HK-2 (cell line): ENCODE results near the gene CACNB2.

Experiments used
- DNase-seq: peaks from one replicate; pipeline ENCODE4 v3.0.0-alpha.2; 2018; ENCODE audit not compliant: unreplicated experiment

Gene CACNB2

DNA sequence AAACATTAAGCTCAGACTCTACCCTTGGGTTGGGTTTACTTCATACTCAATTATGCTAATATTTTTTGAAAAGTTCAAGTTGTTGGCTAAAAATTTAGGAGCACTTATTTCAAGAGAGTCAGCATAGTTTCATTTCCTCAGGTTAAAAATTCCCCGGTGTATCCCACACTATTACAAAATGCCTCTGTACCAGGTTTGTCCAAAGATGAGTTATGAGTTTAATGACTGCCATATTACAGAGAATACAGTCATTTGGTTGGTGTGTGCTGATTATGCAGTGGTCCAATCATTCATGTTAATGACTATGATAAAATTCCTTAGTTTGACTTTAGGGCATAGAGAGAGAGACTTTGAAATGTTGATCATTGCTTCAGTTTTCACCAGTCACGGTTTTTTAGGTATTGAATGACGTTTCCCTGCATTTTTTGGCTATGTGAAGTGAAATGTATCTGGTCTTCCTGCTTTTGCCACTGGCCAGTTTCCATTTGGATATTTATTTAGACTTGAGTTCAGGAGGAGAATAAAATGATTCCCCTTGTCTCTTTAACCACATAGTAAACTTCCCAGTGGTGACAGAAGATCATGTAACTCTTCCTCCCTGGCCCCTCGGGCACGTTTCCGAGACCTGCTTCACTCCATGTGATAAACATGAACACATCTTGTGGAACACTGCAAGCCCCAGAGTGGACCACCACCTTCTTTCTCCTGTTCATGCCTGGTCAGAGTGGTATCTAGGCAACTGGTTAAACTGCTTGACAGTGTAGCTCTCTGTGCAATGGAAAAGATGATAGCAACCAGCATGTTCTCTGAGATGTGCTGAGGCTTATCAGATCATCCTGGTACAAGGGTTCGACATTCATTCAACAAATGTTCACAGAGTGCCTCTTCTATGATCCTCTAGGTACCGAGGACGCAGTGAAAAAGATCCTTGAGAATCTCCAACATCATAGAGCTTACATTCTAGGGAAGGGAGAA lies 153.6 kb downstream of the CACNB2 start:
- no peak for DNase-seq

DNA sequence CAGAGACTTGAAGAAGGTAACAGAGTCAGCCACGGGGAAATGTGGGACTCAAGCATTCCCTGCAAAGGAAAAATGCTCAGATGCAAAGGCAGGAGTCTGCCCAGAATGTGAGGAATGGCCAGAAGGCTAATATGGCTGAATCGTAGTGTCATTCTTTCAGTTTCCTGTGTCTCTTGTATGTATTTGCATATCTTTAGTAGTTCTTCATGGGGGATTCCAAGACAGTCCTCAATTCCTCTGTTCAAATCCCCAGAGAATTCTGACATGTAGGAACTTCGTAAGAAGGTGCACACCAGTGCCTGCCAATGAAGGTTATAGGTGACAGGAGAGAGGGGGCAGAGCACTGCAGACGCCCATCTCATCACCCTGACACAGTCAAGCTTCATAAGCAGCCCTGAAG lies 154.4 kb downstream of the CACNB2 start:
- DNase-seq, result no peak

- no peak for DNase-seq
Measured at GRCh38 chr10:18297659-18298058, 157.4 kb downstream of the CACNB2 start.

DNA sequence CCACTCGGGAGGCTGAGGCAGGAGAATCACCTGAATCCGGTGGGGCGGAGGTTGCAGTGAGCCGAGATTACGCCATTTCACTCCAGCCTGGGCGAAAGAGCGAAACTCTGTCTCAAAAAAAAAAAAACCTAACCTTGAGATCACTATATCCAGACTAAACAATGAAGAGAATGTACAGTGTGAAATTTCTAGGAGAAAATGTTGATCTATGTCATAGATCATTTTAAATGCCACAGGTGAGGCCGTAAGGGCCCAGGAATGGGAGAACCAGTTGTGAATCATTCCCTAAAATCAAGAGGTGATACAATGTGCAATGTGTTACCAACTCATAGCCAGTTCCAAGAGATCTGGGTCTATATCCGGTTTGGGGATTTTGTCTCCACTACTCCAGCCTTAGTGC lies 158.0 kb downstream of the CACNB2 start:
- DNase-seq, result no peak

DNA sequence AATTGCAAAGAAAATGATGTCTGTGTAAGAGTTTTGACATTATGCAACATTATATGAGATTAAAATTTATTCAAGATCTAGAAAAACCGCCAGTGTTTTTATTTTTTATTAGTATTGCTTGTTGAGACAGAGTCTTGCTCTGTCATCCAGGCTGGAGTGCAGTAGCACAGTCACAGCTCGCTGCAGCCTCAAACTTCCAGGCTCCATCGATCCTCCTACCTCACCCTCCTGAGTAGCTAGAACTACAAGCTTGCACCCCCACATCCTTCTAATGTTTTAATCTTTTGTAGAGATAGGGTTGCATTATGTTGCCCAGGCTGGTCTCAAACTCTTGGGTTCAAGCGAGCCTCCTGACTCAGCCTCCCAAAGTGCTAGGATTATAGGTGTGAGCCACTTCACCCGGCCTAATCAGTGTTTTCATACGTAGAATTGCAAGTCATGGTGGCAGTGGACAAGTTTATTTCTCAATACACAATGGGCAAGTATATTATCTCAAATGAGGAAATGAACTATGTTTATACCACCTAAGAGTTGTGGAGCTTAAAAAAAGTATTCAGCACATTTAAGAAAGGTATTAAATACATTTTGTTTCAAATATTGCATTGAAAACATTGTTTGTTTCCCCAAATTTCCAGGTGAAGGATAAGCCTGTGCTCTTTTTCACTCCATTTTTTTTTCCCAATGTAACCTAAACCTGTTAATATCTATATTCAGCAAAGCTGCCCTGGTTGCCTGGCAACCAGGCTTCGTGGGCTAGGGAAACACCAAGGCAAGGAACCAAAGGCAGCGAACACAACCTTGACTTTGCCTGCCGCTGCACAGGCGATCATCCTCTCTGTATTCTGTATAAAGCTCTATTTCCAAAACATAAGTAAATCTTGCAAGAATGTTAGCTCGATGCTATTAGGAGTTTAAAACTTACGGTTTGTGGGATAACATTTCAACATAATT lies 163.9 kb downstream of the CACNB2 start:
- no peak for DNase-seq

- DNase-seq, result no peak
Measured at GRCh38 chr10:18306031-18306430, 165.8 kb downstream of the CACNB2 start.

- DNase-seq, result no peak
Measured at GRCh38 chr10:18308600-18308999, 168.4 kb downstream of the CACNB2 start.

DNA sequence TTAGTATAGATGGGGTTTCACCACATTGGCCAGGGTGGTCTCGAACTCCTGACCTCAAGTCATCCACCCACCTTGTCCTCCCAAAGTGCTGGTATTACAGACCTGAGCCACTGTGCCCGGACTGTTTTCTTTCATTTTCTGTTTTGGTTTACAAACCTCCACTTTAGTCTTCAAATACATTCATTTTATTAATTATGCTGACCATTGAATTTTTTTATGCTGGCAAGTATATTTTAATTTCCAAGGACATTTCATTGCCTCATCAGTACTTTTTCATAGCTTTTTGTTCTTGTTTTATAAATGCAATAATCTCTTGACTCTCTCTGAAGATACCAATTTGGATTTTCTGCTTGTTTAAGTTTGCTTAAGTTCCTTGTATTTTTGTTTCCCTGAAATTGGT lies 170.5 kb downstream of the CACNB2 start:
- DNase-seq, result no peak

DNA sequence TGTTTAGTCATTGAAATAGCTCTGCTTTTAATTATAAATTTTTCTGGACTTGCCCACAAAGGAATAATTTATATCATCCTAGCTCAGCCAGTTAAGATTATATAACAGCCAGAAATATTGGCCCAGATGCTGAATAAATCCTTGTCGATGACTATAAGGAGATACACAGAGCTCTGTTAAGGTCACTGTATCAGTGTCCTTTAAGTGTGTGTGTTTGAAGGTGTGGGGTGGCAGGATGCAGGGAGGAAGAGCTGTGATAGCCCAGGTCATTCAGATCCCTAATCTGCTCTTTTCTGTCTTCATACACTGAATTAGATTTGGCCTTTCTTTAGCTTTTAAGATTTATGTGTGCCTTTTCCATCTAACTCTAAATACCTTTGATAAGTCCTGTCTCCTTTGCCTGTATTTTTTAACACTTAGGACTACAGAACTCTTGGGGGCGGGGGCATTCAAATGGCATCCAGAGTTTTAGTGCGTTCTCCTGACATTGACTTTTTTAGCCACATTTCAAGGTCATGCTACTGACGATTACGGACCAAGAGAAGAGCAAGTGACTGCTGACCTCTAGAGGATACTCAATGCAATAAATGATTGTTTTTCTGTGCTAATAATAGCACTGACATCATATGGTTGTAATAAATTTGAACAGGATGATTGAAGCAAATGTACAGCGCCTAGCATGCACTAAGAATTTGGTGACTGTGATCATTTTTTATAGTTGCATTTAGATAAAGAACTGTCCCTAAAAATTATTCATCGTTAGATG lies 172.3 kb downstream of the CACNB2 start:
- no peak for DNase-seq

DNA sequence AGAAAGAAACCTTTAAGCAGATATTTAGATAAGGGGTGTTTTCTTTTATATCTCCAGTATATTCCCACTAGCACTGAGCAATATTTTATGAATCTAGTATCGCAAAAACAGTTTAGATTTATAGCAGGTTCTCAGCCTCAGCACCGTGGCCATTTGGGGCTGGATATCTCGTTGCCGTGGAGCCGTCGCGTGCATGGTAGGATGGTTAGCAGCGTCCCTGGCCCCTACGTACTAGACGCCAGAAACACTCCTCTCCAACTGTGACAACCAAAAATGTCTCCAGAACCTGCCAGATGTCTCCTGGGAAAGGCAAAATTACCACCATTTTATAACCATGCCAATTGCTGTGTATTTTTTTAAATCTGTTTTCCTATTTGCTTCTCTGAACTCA lies 172.9 kb downstream of the CACNB2 start:
- DNase-seq, result no peak

DNA sequence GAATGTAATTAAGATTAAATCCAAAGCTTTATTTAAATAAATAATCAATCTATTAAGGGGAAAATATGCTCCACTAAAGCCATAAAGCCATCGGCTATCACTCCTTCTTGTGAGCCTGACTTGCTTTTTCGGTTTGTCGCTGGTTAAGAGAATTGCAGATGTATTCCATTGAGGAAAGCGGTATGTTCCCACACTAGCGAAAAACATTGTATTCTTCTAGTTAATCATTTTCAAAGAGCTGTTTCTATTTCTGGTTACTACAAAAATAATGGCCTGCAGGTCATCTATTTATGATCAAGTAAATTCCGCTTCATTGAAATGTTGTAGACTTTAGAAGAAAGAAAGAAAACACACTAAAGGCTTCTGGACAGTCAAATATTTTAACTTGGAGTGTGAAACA lies 173.4 kb downstream of the CACNB2 start:
- DNase-seq, result no peak

DNA sequence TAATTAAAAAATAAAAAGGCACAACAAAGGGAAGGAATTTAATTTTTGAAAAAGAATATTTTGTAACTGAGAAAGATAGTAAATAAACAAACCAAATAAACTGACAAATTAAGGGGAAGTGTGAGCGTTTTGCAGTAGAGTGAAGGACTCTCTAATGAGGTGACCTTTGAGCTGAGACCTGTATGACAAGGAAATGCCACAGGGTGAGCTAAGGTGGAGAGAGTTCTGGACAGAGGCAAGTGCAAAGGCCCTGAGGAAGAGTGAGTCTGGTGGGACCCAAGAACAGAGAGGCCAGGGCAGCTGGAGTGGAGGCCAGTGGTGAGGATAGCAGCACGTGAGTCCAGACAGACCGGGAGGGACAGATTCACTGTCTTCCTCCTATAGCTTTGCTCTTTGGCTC lies 179.4 kb downstream of the CACNB2 start:
- no peak for DNase-seq

- DNase-seq, result no peak
Measured at GRCh38 chr10:18321371-18321770, 181.1 kb downstream of the CACNB2 start.

DNA sequence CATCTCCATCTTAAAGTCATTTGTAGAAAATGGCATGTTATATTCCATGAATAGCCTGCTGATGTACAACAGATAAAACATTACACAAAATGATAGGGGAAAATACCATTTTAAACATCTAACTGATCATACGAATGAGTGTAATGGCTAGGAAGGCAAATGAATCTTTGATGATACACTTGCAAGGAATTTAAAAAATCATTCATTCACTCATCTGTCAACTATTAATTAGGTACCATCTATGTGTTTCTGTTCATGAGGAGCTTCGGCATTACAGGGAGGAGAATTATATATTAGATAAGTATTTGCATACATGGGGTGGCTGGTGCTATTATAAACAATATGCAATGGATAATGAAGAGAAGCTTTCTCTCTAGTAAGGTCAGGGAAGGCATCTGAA lies 183.7 kb downstream of the CACNB2 start:
- no peak for DNase-seq

GRCh38 chr10:18325410-18325809 lies 185.2 kb downstream of the CACNB2 start:
- DNase-seq, result no peak

- DNase-seq, result no peak
Measured at GRCh38 chr10:18325889-18326531, 185.8 kb downstream of the CACNB2 start.

DNA sequence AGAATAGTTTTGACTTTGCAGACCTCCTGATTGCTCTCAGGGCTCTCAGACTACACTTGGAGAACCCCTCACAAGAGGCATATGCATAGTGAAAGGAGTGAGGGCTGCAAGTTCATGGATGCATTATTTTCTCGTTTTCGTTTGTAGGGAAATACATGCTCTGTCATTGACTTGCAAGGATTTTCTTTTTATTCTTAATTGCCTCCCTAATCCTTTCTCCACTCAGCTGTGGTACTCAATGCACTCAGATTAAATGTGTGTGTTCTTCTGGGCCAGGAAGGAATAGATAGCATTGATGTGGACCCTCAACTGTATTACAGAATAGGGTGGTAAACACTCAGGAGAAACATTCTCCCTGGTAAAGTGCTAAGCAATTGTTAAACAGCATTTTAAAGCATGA lies 188.7 kb downstream of the CACNB2 start:
- DNase-seq, result no peak

GRCh38 chr10:18332048-18332447 lies 191.8 kb downstream of the CACNB2 start:
- no peak for DNase-seq

- no peak for DNase-seq
Measured at GRCh38 chr10:18332484-18332883, 192.3 kb downstream of the CACNB2 start.

GRCh38 chr10:18333621-18334020 lies 193.4 kb downstream of the CACNB2 start:
- DNase-seq, result no peak

DNA sequence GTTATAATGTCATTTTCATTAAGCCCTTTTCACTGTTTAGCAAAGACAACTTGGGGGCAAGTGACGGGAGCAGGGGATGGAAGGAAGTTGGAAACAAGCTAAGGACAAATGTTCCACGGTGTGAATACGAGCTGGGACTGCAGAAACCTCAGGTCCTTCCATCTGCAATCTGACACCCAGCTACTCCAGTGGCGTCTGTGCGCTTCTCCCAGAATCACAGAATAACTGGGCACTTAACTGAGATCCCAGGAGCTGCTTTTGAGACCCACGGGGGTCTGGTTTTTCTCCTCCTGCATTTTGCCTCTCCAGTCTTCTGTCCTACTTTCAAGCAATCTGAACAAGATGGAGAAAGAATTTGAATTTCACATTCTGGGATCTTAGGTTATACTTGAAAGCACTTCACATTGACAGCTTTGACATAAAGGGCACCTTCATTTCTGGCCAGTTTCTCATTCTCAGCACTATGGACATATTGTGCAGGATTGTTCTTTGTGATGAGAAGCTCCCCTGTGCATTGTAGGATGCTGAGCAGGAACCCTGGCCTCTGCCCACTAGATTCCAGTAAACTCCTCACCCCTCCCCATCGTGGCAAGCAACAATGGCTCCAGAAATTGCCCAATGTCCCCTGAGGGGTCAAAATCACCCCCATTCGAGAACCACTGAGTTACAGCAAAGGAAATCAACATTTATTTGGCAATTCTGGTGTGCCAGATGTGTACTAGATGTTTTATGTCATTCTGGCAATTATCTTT lies 194.1 kb downstream of the CACNB2 start:
- DNase-seq, result no peak
